IMR-90 (cell line): ENCODE results near the gene LRRC10B. TPM values are rescaled to one million over a fixed set of nuclear protein-coding genes. Genes with fewer than 3 reads are reported as not detected.

ENCODE experiments used
- ATAC-seq: fragments of 200-7000 bp; cut with Tn5 transposase; 2 replicates; pipeline ENCODE4 v1.9.1; 2020; ENCODE audit warnings: low read depth, mild to moderate bottlenecking, moderate library complexity
- BruUV-seq: library from RNA; stranded (reverse); fragments of 400-500 nt; replicated peaks from 2 replicates; lab custom pipeline; 2021; lab: Mats Ljungman, UMichigan
- CTCF ChIA-PET: fragments of 300-600 bp; formaldehyde crosslinking; extraction: SDS; loops from one replicate; lab custom pipeline; 2021; ENCODE audit warnings: antibody characterized with exemption; lab: Yijun Ruan, JAX
- POLR2A ChIA-PET: fragments of 300-600 bp; sonication (Branson Sonifier 250); formaldehyde crosslinking; loops from one replicate; lab custom pipeline; 2022; ENCODE audit warnings: antibody characterized with exemption; ENCODE audit not compliant: unreplicated experiment; lab: Charles Lee
- DNase-seq: peaks from one replicate; pipeline ENCODE4 v3.0.0; 2013
- H2AFZ ChIP-seq: replicated peaks from 2 replicates; pipeline ENCODE3; 2013; ENCODE audit warnings: low read length, mild to moderate bottlenecking; ENCODE audit not compliant: poor library complexity
- H2AK5ac ChIP-seq: 2 replicates; pipeline ENCODE4 v1.6.1; 2013; ENCODE audit warnings: low read depth, low read length, inconsistent platforms
- H2AK9ac ChIP-seq: replicated peaks from 2 replicates; pipeline ENCODE3; 2013; ENCODE audit warnings: mild to moderate bottlenecking, low read depth, low read length, moderate library complexity; ENCODE audit not compliant: poor library complexity
- H2BK120ac ChIP-seq: 2 replicates; pipeline ENCODE4 v1.6.1; 2013; ENCODE audit warnings: low read depth, low read length, inconsistent platforms
- H2BK15ac ChIP-seq: 3 replicates; pipeline ENCODE4 v1.6.1; 2013; ENCODE audit warnings: low read depth, low read length, inconsistent platforms
- H2BK20ac ChIP-seq: 2 replicates; pipeline ENCODE4 v1.6.1; 2013; ENCODE audit warnings: low read depth, mild to moderate bottlenecking, inconsistent platforms, low read length, moderate library complexity
- H2BK5ac ChIP-seq: 2 replicates; pipeline ENCODE4 v1.6.1; 2013; ENCODE audit warnings: mild to moderate bottlenecking, low read depth, low read length, inconsistent platforms; ENCODE audit not compliant: poor library complexity, severe bottlenecking
- H3K14ac ChIP-seq: replicated peaks from 2 replicates; pipeline ENCODE4 v1.6.1; 2013; ENCODE audit warnings: low read depth, low read length, inconsistent platforms
- H3K18ac ChIP-seq: 2 replicates; pipeline ENCODE4 v1.6.1; 2013; ENCODE audit warnings: low read depth, low read length, control low read depth
- H3K23ac ChIP-seq: 2 replicates; pipeline ENCODE4 v1.6.1; 2013; ENCODE audit warnings: low read depth, low read length, inconsistent platforms
- H3K27ac ChIP-seq: 2 replicates; pipeline ENCODE4 v1.5.1; 2013; ENCODE audit warnings: mild to moderate bottlenecking, control low read depth, low read length; ENCODE audit not compliant: insufficient read depth
- H3K27me3 ChIP-seq: 2 replicates; pipeline ENCODE4 v1.6.1; 2013; ENCODE audit warnings: low read length; ENCODE audit not compliant: control insufficient read depth, insufficient read depth
- H3K36me3 ChIP-seq: 2 replicates; pipeline ENCODE4 v1.6.1; 2013; ENCODE audit warnings: low read length, mixed read lengths; ENCODE audit not compliant: control insufficient read depth, insufficient read depth
- H3K4ac ChIP-seq: 2 replicates; pipeline ENCODE4 v1.6.1; 2013; ENCODE audit warnings: low read depth, low read length, inconsistent platforms
- H3K4me1 ChIP-seq: 2 replicates; pipeline ENCODE4 v1.6.1; 2013; ENCODE audit warnings: low read length, mixed read lengths; ENCODE audit not compliant: control insufficient read depth, insufficient read depth
- H3K4me2 ChIP-seq: 2 replicates; pipeline ENCODE4 v1.6.1; 2013; ENCODE audit warnings: low read depth, mild to moderate bottlenecking, control low read depth, low read length, moderate library complexity
- H3K4me3 ChIP-seq: 2 replicates; pipeline ENCODE4 v1.5.1; 2013; ENCODE audit warnings: low read depth, mild to moderate bottlenecking, control low read depth, low read length, moderate library complexity; ENCODE audit not compliant: insufficient read depth
- H3K56ac ChIP-seq: 2 replicates; pipeline ENCODE4 v1.6.1; 2013; ENCODE audit warnings: low read length, inconsistent platforms; ENCODE audit not compliant: insufficient read depth; ENCODE audit errors: extremely low read depth
- H3K79me1 ChIP-seq, 2 experiments: 2 replicates each; pipeline ENCODE4 v1.6.1; 2013; ENCODE audit warnings: low read length in 2 of 2, inconsistent platforms in 1 of 2, low read depth in 1 of 2
- H3K9ac ChIP-seq: 2 replicates; pipeline ENCODE4 v1.6.1; 2013; ENCODE audit warnings: low read depth, low read length, control low read depth
- H3K9me1 ChIP-seq: 2 replicates; pipeline ENCODE4 v1.6.1; 2013; ENCODE audit warnings: low read length, inconsistent platforms; ENCODE audit not compliant: insufficient read depth
- H3K9me3 ChIP-seq: 2 replicates; pipeline ENCODE4 v1.6.1; 2013; ENCODE audit warnings: low read length; ENCODE audit not compliant: control insufficient read depth, insufficient read depth
- H4K20me1 ChIP-seq: 2 replicates; pipeline ENCODE4 v1.6.1; 2013; ENCODE audit warnings: low read length, inconsistent platforms; ENCODE audit not compliant: insufficient read depth
- H4K5ac ChIP-seq: 2 replicates; pipeline ENCODE4 v1.6.1; 2013; ENCODE audit warnings: mild to moderate bottlenecking, low read depth, low read length, control low read depth
- H4K8ac ChIP-seq, 2 experiments: 2 replicates each; pipeline ENCODE4 v1.6.1; 2013; ENCODE audit warnings: low read depth in 2 of 2, low read length in 2 of 2, control low read depth in 1 of 2, inconsistent platforms in 1 of 2
- H4K91ac ChIP-seq: 2 replicates; pipeline ENCODE4 v1.6.1; 2013; ENCODE audit warnings: low read depth, low read length, inconsistent platforms; ENCODE audit not compliant: insufficient read depth
- BHLHE40 ChIP-seq: fragments of 150-350 bp; IDR thresholded peaks from 2 replicates; pipeline ENCODE4 v1.6.1; 2016; ENCODE audit warnings: mild to moderate bottlenecking, low read depth, low read length
- CEBPB ChIP-seq: IDR thresholded peaks from 2 replicates; pipeline ENCODE4 v1.6.1; 2012; ENCODE audit warnings: low read depth, low read length, improper control_type of control experiment
- CHD1 ChIP-seq: IDR thresholded peaks from 2 replicates; pipeline ENCODE4 v1.6.1; 2012; ENCODE audit warnings: low read depth, low read length, improper control_type of control experiment
- FOS ChIP-seq: fragments of 150-350 bp; IDR thresholded peaks from 2 replicates; pipeline ENCODE4 v1.6.1; 2016; ENCODE audit warnings: low read depth, low read length
- POLR2A ChIP-seq: IDR thresholded peaks from 2 replicates; pipeline ENCODE4 v1.6.1; 2012; ENCODE audit warnings: mild to moderate bottlenecking, low read depth, low read length
- RAD21 ChIP-seq: IDR thresholded peaks from 2 replicates; pipeline ENCODE4 v1.6.1; 2012; ENCODE audit warnings: low read length, improper control_type of control experiment
- RCOR1 ChIP-seq: IDR thresholded peaks from 2 replicates; pipeline ENCODE4 v1.6.1; 2012; ENCODE audit warnings: mild to moderate bottlenecking, low read length, improper control_type of control experiment; ENCODE audit not compliant: insufficient replicate concordance
- RFX5 ChIP-seq: IDR thresholded peaks from 2 replicates; pipeline ENCODE4 v1.8.0; 2012; ENCODE audit warnings: low read depth, mild to moderate bottlenecking, low read length, moderate library complexity
- SMC3 ChIP-seq: fragments of 150-350 bp; IDR thresholded peaks from 2 replicates; pipeline ENCODE4 v1.6.1; 2016; ENCODE audit warnings: low read depth, mild to moderate bottlenecking, antibody characterized with exemption, low read length, moderate library complexity
- WGBS, 2 experiments: methylation state at CpG; one replicate each; pipeline versions ENCODE4 v1.1.5 to v1.1.7; 2013; ENCODE audit warnings: missing lambda C conversion rate in 2 of 2; ENCODE audit not compliant: insufficient read length in 1 of 2; ENCODE audit errors: extremely low coverage in 2 of 2; 5-methylcytosine and 5-hydroxymethylcytosine counted together
- dilution Hi-C: fragments of 300-500 bp; cut with HindIII; formaldehyde crosslinking; loops from one replicate; pipeline ENCODE4 v1.14.3; 2018; ENCODE audit warnings: low sequenced_read_pairs; ENCODE audit not compliant: unreplicated experiment
- in situ Hi-C: fragments of 300-500 bp; cut with MboI; formaldehyde crosslinking; loops from 3 replicates; pipeline ENCODE4 v1.14.3; 2019; ENCODE audit warnings: low sequenced_read_pairs, inconsistent platforms, mixed read lengths
- intact Hi-C: fragments of 100-400 bp; cut with micrococcal nuclease; formaldehyde crosslinking; loops from 2 replicates; pipeline ENCODE4 v1.10.0; 2022
- polyA plus RNA-seq, 3 experiments: library from polyadenylated mRNA; depleted of rRNA; stranded (reverse); fragments of >200 nt; gene quantifications; 2 replicates each; pipeline ENCODE4 v1.2.3, GENCODE V29; 2012; ENCODE audit warnings: low replicate concordance in 1 of 3
- total RNA-seq: library from RNA; depleted of rRNA; stranded (reverse); fragments of >200 nt; gene quantifications from 2 replicates; pipeline ENCODE4 v1.2.3, GENCODE V29; 2012
- TF ChIP-seq, protein P1 (sequence below): conservative IDR thresholded peaks from 2 replicates; pipeline ENCODE4 v1.5.1; 2012; ENCODE audit warnings: mild to moderate bottlenecking, low read depth, low read length, improper control_type of control experiment
- TF ChIP-seq, protein P2 (sequence below): fragments of 150-350 bp; IDR thresholded peaks from 2 replicates; pipeline ENCODE4 v1.6.1; 2016; ENCODE audit warnings: low read depth, mild to moderate bottlenecking, low read length, moderate library complexity, borderline replicate concordance

Gene LRRC10B
- total and polyA plus RNA-seq, 2 of the 4 experiments (the other 2 are of a cell fraction): not detected

DNA sequence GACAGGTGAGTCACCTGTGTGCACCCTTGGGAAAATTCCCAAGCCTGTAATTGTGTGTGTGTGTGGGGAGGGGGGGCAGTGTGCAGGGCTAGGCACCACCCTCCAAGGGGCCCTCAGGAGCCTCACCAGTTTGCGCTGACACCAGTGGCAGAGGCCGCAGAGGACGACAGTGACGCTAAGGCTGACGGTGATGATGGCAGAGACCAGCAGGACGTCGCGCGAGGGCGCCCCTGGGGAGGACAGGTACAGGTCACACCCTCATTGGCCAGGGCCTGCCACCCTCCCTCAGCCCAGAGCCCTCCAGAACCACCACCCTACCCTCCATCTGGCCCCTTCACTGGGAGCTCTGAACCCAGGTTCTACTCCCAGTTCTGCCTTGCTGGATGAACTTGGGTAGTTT, 47.4 kb downstream of the LRRC10B start:
- H3K56ac ChIP-seq: no peak overlapping the region
- no peak overlapping the region for H2BK120ac ChIP-seq
- H4K5ac ChIP-seq: no peak overlapping the region
- WGBS, 2 experiments: 52% methylated on average over 5 of the region's 10 CpGs; no CpG with 5 or more reads in 1 of the 2 experiments
- H3K18ac ChIP-seq: no peak overlapping the region
- no peak overlapping the region for H2BK5ac ChIP-seq
- H3K79me1 ChIP-seq: no peaks in the 10 kb centered on the region
- H4K20me1 ChIP-seq: no peaks in the 10 kb centered on the region; the same call in 1 of the 2 replicates
- no peak overlapping the region for H3K27ac ChIP-seq
- CTCF ChIA-PET: no interaction called here
- no peak overlapping the region for H3K23ac ChIP-seq
- no peaks in the 10 kb centered on the region for H3K9me1 ChIP-seq
- no peak overlapping the region for H2AK9ac ChIP-seq
- dilution Hi-C loops (no loop called here), in situ Hi-C loops (no loop called here), intact Hi-C loops (no loop called here)
- H3K4me2 ChIP-seq: no peak overlapping the region
- no peak overlapping the region for H2AK5ac ChIP-seq
- peaks cover 76% of the 10 kb centered on the region for H3K27me3 ChIP-seq
- H3K9ac ChIP-seq: no peak overlapping the region
- no peak overlapping the region for H4K91ac ChIP-seq
- ATAC-seq (no peak), DNase-seq (no peak)
- no peak overlapping the region for H2AFZ ChIP-seq
- no peak overlapping the region for H3K4me3 ChIP-seq
- H4K8ac ChIP-seq: no peak overlapping the region
- H2BK15ac ChIP-seq: no peak overlapping the region
- H3K14ac ChIP-seq: no peak overlapping the region
- H2BK20ac ChIP-seq: no peak overlapping the region
- H3K9me3 ChIP-seq: no peaks in the 10 kb centered on the region
- no peak for TF ChIP-seq FOS
- TF ChIP-seq, protein P1, sequence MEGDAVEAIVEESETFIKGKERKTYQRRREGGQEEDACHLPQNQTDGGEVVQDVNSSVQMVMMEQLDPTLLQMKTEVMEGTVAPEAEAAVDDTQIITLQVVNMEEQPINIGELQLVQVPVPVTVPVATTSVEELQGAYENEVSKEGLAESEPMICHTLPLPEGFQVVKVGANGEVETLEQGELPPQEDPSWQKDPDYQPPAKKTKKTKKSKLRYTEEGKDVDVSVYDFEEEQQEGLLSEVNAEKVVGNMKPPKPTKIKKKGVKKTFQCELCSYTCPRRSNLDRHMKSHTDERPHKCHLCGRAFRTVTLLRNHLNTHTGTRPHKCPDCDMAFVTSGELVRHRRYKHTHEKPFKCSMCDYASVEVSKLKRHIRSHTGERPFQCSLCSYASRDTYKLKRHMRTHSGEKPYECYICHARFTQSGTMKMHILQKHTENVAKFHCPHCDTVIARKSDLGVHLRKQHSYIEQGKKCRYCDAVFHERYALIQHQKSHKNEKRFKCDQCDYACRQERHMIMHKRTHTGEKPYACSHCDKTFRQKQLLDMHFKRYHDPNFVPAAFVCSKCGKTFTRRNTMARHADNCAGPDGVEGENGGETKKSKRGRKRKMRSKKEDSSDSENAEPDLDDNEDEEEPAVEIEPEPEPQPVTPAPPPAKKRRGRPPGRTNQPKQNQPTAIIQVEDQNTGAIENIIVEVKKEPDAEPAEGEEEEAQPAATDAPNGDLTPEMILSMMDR: no peak
- TF ChIP-seq, protein P2, sequence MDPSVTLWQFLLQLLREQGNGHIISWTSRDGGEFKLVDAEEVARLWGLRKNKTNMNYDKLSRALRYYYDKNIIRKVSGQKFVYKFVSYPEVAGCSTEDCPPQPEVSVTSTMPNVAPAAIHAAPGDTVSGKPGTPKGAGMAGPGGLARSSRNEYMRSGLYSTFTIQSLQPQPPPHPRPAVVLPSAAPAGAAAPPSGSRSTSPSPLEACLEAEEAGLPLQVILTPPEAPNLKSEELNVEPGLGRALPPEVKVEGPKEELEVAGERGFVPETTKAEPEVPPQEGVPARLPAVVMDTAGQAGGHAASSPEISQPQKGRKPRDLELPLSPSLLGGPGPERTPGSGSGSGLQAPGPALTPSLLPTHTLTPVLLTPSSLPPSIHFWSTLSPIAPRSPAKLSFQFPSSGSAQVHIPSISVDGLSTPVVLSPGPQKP: no peak
- no peak for TF ChIP-seq BHLHE40
- no peak for TF ChIP-seq RAD21
- no peak for TF ChIP-seq RFX5
- no peak for TF ChIP-seq RCOR1
- no peak for TF ChIP-seq SMC3
- TF ChIP-seq POLR2A: no peak
- no peak for TF ChIP-seq CHD1
- TF ChIP-seq CEBPB: no peak
- peaks cover 2% of the 10 kb centered on the region; the same call in 1 of the 2 replicates for H3K4me1 ChIP-seq
- H3K4ac ChIP-seq: no peak overlapping the region
- H3K36me3 ChIP-seq: no peaks in the 10 kb centered on the region
- POLR2A ChIA-PET: no interaction called here
- no TSS peak for BruUV-seq
